Activated CD8-positive, alpha-beta memory T cell treated with anti-CD3 and anti-CD28 coated beads, Interleukin-2, amount 50 U/mL, for 1 hour (primary cell): Measurements from ENCODE around the gene GRIP1.

Source experiments
- DNase-seq: peaks from one replicate; pipeline ENCODE4 v3.0.0-alpha.2; 2020; ENCODE audit errors: extremely low read depth

GRIP1 gene

DNA sequence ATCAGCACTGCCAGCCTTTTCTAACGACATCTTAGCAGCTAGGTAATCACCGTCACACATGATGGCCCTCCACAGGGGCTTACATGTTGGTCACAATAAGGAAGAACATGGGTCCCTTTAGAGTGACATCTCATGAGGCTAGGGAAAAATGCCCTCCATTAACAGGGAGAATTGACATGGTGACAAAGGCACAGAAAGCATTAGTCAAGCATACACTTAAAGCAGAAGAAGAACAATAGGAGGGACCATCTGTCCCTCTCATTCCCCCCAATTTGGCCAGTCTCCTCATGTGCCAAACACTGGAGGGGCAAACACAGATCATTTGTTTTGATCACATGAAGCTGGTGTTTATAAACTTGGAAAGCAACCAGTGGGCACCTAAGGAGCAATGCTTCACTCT, 78.0 kb downstream of the GRIP1 start:
- no peak for DNase-seq

DNA sequence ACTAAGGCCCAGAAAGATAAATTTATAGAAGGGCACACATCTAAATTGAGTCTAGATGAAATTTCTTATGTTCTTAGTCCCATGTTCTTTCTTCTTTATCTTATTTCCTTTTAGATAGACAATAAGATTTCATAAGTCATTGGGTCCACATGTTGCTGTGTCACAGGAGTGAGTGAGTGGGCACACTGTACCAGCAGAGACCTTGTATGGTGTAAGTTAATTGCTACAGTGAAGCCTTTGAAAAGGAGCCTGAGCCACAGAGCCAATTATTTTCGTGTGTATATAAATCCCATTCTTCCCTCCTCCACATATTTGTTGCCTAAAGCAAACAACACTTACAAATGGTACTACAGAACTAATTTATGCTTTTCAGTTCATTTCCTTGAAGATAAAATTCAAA, 79.1 kb downstream of the GRIP1 start:
- DNase-seq, result no peak

DNA sequence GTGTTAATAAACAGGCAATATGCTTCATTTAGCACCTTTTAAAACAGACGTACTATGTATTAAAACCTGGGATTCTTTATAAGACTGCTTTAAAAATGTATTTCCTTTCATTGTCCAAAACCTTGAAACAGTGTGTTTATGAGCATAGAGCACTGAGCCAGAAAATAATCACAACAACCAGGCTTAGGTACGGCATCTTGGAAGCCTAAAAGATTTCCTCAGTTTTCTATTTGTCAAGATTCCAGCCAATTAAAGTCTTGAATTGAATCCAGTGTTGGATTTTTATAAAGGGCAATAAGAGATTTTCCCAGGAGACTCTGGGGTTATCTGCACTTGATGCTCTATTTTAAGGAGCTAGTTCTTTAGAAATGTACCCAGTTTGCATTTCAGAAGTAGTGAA, 80.3 kb downstream of the GRIP1 start:
- DNase-seq, result no peak

DNA sequence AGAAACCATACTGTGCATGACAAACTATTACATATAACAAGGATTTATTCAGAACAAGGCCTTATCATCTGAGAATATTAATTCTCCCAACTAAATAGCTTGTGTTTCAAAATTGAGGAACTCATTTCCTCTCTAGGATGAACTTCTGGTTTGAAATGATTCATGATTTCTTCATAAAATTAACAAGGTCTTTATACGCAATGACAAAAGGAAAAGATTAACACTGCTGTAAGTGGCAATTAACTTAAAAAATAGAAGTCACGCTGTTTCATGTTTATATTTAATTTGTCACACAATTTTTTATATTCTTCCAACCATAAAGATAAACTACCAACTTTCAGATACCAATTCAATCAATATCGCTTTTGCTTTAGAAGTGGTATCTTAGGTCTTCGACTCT, 80.8 kb downstream of the GRIP1 start:
- DNase-seq, result no peak

DNA sequence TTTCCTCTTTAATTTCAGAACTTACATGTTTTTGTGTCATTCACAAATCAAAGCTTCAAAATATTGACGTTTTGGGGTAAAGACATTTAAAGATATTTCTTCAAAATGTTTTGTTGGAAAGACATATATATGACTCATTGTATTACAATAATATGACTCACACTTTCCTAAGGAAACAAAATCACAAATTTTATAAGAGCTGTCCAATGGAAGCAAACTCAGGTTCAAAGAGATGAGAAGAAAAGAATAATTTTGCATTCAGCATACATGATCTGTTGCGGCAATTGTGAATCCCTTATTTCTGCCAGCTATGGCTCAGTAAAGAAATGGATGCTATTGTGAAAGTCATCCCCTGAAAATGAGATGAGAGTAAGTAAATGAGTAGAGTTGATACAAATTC, 82.7 kb downstream of the GRIP1 start:
- DNase-seq, result no peak

DNA sequence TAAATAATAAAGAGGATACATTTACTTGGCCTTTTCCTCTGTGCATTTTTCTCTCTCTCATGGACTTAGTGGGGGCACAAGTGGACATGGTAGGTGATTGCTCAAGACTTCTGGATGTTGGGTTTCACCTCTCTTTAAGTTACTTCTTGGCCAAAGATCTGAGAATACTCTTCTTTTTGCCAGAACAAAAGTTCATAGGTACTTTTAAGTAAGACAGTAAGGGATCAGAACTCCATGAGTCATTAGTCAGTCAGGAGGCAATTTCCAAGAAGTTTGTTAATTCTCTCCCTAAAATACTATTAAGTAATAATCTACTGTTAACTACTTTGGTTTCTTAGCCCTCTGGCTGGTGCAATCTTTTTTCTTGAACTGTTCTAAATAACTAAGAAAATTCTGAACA, 84.2 kb downstream of the GRIP1 start:
- no peak for DNase-seq

DNA sequence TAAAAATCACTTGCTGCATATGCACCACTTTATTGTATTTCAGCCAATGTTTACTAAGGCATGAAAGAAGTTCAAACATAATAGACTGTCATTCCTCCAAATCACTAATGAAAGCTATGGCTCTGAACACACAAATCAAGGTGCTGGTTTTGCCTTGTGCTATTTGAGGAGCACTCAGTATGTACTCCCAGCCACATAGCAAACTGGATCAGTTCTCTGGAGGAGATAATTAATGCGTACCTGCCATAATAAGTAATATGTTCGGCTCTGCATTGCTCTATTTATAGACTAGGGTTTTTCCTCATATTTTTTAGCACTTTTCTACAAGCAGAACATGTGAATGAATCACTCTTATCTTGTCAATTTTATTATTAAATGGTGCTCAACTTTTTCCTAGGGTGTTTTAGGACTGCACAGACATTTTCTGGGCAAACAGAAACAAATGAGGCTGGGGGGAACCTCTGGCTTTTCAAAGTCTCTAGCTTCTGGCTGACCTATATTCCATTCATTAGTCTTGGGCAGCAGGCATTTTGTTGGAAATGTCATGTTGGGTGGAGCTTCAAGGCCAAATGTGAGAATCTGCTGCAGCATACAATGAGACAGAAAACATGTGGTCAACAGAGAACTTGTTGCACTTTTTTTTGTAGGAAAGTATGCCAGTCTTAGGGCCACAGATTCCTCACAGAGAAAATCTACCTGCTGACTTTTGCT, 88.4 kb downstream of the GRIP1 start:
- DNase-seq, result no peak

DNA sequence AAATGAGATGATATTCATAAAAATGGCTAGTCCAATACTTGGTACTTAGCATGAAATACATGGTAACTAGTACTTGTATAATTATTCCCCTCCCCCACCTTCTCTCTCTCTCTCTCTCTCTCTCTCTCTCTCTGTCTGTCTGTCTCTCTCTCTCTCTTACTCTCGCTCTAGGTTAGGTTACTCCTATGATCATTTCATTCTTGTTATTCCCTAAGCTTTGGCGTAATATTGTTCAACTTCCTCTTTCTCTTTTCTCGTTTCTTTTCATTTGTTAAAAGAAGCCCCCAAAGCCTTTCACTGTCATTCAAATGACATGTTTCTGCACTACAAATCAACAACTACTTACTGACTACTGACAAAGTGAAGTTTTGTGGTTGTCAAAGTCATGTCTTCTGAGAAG, 89.8 kb downstream of the GRIP1 start:
- DNase-seq, result no peak

DNA sequence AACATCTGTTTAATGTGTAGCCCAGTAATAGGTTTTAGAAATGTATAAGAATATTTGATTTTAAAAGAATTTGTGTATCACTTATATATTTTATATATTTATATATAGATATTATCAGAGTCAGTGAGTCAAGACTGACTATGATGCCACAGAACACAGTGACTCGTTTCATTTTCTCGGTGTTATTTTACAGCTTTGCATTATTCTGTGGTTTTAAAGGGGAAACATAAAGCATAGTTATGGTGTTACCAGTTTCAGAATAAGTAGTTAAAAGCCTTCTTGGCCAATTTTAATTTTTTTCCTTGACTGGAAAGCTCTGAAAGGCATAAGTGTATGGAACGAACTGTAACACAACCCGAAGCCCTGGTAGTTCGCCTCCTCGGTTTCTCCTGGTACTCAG, 91.0 kb downstream of the GRIP1 start:
- DNase-seq, result no peak

DNA sequence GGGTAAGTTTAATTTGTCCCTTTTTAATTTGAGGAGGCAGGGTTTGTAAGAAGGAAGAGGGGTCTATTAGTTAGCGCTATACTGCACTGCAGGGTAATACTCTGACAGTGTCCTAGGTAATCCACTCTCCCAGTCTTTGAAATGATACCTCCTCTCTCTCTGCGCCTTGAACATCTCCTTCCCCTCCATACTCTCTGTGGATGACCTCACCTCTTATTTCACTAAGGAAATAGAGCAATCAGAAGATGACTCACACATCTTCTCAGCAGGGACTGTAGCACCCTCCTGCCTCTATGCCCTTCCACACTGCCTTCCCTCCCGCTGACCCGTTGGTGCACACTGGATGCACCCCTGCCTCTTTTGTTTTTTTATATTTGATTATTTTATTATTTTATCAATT, 94.2 kb downstream of the GRIP1 start:
- no peak for DNase-seq

DNA sequence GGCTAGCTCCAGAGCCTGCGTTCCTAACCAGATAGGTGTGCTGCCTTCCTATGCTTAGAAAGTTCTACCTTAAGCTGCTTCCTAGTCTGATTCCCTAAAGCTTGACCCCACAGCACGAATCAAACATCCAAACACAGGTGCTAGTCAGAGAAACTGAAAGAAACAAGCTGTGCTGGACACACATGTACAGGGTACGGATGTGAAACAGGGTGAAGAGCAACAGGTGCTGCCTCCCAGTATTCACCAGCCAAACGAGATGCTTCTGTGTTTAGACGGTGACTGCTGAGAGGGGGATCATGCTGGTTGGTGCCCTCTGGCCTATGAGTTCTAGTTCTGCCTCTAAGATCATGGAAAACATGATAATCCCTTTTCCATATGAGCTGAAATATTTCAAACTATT, 105.3 kb downstream of the GRIP1 start:
- no peak for DNase-seq

DNA sequence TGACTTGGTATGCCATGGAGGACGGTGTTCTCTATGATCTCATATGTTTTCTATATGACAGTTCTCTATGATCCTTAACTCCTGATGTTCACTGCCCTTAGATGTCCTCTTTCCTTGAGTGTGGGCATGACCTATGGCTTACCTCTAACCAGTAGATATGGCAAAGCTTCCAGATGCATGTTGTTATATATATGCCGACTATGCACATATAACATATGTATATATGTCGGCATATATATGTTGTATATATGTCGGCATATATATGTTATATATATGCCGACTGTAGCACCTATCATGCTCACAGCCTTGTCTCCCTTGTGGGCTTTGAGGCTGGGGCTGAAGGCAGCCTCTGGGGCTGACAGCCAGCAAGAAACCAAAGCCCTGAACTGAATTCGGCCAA, 106.0 kb downstream of the GRIP1 start:
- DNase-seq, result no peak

DNA sequence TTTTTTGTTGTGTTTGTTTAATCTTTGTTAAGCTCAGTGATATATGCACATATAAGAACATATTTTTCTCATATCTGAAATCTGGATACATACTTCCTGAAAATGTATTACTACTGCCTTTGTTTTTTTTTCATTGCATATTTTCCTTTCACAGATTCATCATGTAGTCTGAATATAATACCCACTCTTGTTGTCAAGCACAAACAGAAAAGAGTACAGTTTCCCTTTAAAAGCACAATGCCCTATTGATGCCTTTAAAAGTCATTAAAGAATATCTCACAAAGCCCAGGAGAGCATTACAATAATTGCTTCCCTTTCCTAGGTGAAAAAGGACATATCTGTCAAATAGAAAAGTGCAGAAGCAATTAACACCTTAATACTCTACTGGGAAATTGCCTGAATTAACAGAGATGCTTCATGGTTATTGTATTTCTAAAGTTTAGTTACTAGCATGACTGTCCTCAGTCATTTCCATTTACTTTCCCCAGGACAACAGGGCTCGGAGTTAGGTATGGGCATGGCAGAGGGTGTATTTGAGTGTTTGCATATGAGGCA, 107.4 kb downstream of the GRIP1 start:
- no peak for DNase-seq

DNA sequence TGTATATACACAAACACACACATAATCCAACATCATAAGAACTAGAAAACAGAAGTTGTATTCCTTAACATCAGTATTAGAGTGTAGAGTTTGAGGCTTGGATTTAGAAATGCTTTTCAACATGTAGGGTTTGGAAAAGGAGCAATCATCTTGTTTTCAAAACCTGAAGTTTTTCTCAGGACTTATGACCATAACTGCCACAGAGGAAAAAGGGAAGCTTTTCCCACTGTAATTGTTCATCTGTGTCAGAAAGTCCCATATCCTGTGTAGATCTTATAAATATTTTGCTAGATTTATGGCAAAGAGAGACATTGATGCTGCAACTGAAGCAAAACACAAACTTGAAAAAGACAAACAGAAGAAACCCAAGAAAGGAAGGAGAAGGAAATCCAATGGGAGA, 115.7 kb downstream of the GRIP1 start:
- no peak for DNase-seq

DNA sequence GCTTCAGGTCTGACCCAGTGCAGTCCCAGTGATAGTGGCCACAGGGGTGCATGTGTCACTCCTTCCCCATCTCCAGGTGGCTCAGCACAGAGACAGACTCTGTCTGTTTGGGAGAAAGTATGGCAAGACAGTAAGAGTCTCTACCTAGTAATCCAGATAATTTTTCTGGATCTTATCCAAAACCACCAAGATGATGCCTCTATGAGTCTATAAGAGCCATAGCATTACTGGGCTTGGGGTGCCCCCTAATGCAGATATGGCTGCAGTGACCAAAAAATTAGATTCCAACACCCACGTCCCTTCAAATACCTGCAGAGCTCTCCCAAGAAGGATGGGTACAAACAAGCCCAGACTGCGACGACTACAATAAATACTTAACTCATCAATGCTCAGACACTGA, 123.8 kb downstream of the GRIP1 start:
- no peak for DNase-seq

DNA sequence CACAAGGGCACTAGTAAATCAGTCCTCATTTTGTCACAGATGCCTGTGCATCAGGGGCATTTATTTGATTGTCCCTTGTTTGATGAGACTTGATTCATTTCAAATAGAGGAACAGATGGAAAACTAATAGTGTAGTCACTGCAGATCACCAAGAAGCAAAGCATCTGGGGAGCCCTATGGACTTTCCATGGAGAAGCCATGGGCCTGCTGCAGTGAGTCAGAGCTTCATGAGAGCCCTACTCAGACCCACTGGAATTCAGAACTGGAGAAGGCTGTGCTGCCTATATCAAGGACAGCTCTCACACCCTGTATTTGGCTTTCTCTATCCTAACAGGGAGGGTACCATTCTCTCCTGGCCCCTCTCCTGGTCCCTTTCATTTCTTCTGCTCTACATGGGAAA, 126.2 kb downstream of the GRIP1 start:
- DNase-seq, result no peak

DNA sequence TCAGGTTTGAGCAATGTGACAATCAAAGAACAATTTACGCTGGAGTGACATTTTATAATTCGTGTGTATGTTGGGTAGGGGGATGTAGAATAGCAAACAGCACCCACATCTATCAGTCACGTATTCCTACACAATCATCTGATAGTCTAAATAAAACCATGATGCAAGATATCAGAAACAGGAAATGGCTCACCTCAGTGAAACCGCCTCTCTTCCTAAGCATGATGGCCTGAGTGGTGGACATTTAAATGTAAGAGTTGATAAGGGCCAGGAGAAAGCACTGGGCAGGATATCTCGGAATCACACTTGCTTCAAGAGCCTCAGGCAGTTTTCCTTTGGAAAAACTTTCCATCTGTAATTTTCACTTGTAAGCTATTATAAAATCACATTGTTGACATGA, 128.2 kb downstream of the GRIP1 start:
- DNase-seq, result no peak

DNA sequence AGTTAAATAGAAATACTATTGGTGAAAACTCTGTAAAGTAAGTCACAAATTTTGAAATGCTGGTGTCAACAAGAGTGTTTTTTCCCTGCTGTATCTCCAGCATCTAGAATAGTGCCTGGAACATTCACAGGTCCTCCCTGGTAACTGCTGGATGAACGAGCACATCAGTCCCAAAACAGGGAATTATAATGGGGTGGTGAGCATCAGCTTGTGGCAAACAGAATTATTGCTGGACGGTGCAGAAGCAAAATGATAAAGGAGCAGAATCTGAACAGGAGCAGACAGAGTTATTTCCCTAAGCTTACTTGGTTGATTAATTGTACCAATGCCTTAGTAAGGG, 129.9 kb downstream of the GRIP1 start:
- no peak for DNase-seq

DNA sequence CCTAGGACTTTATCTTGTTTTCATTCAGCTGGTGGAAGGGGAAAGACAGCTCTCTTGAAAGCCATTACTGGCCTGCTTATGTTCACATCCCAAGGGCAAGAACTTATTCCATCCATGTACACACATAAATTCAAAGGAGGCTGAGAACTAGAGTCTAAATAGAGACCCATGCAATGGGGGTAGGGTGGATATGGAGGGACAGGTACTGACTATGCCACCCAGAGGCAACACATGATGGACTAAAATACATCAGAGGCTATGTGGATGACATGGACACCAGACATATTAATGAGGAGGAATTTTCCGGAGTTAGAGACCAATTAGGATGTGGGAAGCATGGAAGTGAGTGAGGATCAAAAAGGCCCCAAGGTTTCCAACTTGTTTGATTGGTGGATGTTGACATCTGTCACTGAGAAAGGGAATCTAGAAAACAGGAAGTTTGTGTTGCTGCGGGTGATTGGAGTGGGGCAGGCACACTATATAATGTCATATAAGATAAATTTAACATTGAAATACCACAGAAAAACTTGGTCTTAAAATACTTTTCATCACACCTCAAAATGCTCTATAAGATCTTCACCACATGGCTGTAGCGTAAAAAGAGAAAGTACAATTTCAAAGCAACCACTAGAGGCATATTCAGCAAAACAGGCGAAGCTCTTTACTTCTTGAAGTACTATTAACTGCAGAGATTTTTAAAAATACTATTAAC, 130.4 kb downstream of the GRIP1 start:
- no peak for DNase-seq

DNA sequence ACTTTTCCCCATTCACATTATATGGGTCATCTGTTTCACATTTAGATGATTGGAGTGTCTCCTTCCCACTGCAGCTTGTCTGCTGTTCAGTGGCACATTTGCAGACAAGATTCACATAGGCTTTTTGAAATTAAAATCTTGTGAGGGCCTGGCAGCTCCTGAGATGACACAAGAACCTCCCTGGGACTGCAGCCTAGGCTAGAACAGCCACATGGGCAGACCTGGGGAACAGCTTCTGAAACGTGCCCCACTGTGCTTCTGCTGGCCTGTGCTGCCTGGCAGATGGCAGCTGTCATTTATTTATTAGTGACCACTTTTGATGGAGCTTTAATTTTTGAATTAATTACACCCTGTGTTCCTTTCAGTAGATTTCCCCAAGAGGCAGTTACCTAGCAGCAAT, 137.4 kb downstream of the GRIP1 start:
- DNase-seq, result no peak

DNA sequence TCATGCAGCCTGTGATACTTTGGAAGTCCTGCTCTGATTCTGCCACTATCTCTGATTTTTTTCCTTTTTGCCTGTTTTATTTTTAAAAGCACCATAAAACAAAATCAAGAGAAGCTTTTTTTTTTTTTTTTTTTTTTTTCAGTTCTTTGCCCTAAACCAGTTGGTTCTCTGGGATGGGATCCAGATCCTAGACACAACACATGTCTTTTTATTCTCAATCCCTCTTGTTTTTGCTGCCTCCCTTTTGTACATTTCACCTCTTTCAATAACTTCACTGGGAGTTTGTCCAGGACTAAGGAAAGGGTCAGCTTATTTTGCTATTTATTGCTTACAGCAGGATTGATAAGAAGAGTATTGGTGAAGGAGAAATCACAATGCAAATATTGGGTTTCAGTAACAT, 139.4 kb downstream of the GRIP1 start:
- no peak for DNase-seq

DNA sequence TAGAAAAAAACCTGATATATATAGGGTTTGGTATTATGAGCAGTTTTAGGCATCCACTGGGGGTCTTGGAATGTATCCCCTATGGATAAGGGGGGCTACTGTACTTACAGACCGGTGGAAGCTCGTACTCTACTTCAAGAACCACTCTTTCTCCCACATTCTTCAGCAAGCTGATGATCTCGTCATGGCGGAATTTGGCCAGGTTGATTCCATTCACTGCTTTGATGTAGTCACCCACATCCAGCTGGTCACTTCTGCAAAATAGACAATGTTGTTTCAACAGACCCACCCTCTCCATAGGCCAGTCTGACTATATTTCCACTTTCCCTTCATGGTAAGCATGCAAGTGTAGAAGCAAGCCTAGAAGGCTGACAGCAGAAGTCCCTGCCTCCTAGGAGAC, 139.9 kb downstream of the GRIP1 start:
- DNase-seq, result no peak

DNA sequence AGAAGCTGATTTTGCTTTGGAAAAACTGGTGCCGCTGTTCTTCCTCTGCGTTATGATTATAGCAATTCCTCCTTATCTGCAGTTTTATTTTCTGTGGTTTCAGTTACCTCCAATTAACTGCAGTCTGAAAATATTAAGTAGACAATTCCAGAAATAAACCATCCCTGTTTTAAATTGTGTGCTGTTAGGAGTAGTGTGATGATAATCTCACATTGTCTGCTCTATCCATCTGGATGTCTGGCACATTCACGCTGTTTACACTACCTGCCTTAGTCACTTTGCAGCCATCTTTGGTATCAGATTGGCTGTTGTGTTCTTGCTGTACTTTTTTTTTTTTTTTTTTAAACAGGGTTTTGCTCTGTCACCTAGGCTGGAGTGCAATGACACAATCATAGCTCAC, 141.0 kb downstream of the GRIP1 start:
- DNase-seq, result no peak

DNA sequence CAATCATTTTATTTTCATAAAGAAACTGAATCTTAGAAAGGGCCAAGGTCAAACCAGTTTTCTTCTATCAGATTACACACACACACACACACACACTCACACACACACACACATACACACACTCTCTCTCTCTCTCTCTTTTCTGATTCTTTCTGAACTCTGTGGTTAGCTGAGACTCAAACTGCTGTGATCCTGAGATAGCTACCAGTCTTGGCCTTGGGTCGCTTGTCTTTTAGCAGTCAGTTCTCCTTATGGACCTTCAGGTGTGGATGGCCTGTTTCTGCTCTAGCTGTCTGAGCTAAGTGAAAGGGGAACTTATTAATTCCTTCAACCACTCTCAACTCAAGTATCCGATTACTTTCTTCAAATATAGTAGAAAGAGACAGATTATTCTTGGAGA, 145.1 kb downstream of the GRIP1 start:
- no peak for DNase-seq
